Renal cortex interstitium (tissue), 11 donors: Measurements from ENCODE around the gene CA9. TPM values are rescaled to one million over a fixed set of nuclear protein-coding genes. Genes with fewer than 3 reads are reported as not detected.

Experiments used
- DNase-seq, 11 donors: peaks; one replicate each; pipeline ENCODE4 v3.0.0-alpha.2; 2013; ENCODE audit warnings: low read depth in 9 of 11, low spot score in 4 of 11; ENCODE audit errors: extremely low read depth in 1 of 11
- polyA plus RNA-seq, 3 donors: library from polyadenylated mRNA; unstranded; fragments of 120-200 nt; gene quantifications; one replicate each; pipeline ENCODE4 v1.2.1, GENCODE V29; 2013; ENCODE audit not compliant: insufficient read length in 3 of 3

CA9 gene
- polyA plus RNA-seq, 3 donors, result 0.85 to 1.1 (median 0.93) TPM

DNA sequence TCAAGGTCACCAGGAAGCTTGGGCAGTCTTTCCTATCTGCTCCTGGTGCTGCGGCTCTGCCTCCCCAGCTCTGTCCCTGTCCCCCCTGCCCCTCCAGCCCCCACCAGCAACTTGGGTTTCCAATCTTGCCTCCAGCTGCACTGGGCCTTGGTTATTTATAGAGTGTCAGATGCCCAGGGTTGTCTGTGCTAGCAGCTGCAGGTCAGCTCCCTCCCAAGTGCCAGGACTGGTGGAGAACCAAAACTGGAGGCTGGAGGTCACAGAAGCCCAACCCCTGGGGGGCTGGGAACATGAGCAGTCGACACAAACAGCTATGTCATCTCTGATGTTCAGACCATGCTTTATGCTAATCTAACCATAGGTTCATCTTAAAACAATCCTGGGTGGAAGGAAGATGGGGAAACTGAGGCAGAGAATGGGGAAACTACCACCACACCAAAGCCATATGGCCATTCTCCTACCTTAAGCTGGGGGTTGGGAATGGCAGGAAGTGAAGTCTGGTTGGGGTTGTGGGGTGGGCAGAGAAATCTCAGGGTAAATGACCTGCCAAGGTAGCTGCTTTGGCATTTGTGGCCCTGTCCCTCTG, 14.3 kb downstream of the CA9 start:
- DNase-seq, result no peak

DNA sequence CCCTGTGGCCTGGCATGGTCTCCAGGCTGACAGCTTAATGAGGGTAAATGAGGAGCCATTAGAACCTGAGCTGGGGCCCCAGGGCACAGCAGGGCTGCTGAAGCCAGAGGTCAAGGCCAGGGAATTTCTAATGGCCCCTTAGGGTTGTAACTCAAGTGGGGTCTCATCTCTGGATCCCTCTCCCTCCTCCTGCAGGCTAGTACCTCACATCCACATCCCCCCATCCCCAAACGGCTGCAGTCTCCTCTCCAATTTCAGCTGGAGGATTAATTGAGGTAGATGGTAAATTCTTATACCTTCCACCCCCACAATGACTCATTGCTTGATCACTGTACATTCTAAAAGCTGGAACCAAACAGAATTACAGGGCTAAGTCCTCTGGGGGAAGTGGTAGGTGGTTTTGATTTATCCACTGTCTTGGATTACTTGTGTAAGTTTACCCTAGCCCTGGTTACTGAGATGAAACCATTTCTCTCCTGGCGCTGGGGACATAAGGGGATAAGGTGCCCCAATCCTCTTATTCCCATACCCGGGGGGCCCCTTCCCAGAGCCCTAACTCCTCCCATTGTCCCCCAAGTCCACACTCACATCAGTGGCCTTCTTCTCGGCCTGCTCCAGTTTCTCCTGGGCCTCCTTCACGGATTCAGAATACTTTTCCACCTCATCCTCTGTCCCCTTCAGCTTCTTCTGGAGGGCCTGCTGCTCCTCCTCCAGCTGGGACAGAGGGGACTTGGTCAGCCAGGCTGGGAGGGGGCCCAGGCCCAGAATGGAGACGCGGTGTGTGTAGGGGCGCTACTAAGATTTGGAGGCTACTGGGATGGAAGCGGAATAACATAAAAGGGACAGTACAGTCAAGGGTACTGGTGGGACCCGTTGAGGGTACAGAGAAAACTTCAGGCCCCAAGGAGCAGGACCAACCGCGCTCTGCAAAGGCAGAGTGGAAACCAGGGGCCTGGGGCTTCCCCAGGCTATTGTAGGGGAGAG, 15.1 kb downstream of the CA9 start:
- no peak for DNase-seq

- DNase-seq, result peak in 5 of 11 donors; percentile 27 to 73 (median 52)
Observed at GRCh38 chr9:35689542-35690293, 16.0 kb downstream of the CA9 start, which contains the start of gene TPM2. TPM2 (minus strand) TSS chr9:35689925; CDS start chr9:35689817, 108 bp downstream.

DNA sequence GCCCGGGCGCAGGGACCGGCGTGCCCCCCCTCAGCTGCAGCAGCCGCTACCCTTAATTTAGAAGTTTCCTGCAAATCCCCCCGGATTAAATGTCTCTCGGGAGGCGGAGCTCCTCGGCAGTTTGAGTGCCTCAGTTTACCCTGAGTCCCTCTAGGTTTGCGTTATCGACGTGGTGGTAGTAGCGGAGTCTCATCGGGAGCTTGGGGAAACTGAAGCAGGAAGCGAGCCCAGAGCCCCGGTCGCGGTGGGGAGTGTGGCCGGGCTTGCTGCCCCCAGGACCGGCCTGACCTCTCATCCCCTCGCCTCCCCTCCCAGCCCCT, 16.5 kb downstream of the CA9 start:
- DNase-seq, result no peak

GRCh38 chr9:35690614-35691333, 17.0 kb downstream of the CA9 start:
- DNase-seq, result peak in 6 of 11 donors; percentile 39 to 67 (median 64)

GRCh38 chr9:35691334-35691650, 17.6 kb downstream of the CA9 start:
- no peak for DNase-seq

- DNase-seq, result no peak
Observed at GRCh38 chr9:35691757-35692301, 18.1 kb downstream of the CA9 start.

GRCh38 chr9:35695943-35696401, 22.2 kb downstream of the CA9 start:
- DNase-seq, result no peak

GRCh38 chr9:35696520-35697215, 22.9 kb downstream of the CA9 start:
- DNase-seq, result peak in 1 of 11 donors; percentile 20

- no peak for DNase-seq
Observed at GRCh38 chr9:35697486-35697885, 23.8 kb downstream of the CA9 start.

DNA sequence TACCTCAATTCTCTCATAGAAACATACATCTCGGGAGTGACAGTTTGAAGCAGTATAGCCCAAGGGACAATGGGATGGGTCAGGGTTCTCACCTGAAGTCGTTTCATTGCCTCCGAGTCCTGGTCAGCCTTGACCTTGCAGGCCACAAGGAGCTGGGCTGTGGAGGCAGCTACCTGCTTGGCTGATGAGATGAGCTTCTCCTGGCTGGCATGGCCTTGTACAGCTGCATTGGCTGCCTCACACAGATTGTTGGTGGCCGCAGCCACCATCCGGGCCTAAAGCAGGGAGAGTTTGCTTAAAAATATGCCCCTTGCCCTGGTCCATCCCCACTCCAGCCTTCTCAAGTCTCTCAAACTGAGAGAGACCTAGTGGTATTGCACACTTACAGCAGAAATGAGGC, 24.5 kb downstream of the CA9 start:
- no peak for DNase-seq

DNA sequence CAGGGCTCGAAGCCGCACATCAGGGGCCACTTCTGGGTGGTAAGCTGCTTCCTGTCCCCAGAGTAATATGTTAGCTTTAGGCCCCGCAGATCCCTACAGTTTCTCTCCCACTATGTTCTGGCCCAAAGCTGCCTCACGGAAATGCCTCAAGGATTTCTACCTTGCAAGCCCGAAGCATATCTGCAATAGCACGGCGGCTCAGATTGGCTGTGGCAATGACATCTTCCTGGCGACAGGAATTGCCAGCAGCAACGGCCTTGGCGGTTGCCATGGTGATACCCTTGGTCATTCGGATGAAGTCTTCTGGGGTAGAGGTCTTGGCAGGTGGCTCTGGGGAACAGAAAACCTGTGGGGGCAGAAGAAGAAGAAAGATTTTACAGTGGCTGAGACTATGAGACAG, 26.3 kb downstream of the CA9 start:
- no peak for DNase-seq

DNA sequence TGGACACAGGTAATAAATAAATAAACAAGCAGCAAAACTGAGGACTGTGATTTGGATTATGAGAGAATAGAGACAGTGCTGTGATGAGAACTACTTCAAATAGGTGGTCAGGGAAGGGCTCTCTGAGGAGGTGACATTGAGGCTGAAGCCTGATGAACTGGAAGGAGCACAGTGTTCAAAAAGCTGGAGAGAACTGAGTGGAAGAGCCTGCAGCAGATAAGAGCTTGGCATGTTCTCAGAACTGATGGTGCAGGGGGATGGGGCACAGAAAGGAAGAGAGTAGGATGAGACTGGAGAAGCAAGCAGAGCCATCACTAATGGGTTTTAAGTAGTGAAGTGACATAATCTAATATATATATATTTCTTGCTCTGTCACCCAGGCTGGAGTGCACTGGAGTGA, 27.2 kb downstream of the CA9 start:
- no peak for DNase-seq

DNA sequence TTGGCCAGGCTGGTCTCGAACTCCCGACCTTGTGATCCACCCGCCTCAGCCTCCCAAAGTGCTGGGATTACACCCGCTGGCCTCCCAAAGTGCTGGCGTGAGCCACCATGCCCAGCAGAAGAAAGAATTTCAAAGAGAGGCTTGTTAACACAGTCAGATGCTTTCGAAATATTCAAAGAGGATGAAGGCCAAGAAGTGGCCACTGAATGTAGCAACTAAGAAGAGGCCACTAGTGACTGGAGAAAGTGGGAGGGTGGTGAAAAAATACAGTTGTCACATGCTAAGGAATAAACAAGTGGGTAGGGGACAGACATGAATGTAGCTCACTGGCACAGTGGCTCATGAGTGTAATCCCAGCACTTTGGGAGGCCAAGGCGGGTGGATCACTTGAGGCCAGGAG, 29.0 kb downstream of the CA9 start:
- no peak for DNase-seq

- DNase-seq, result no peak
Observed at GRCh38 chr9:35703906-35704672, 30.4 kb downstream of the CA9 start.

GRCh38 chr9:35705372-35705771, 31.6 kb downstream of the CA9 start:
- DNase-seq, result no peak

DNA sequence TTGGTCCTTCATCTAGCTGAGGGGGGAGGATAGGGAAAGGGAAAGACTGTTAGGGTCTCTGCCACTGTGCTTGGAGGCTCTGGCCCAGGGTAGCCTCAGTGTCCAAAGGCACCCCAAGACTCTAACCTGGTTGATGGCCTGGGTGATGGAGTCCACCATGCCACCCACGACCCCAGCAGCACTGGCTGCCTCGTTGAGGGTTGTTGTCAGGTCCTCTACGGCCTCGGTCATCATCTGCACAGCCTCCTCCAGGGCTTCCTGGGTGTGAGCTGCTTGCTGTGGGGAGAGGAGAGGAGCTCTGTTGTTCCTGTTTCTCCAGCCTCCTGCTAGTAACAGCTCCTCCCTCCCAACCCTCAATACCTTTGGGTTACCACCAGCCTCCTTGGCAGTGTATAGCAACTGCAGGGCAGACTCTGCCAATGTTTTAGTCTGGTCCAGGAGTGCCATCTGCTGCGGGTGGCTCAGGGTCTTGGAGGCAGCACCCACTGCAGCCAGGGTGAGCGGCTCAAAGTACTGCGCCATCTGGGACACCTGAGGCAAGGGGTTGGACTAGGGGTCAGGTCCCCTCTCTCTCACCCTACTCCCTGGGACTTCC, 32.2 kb downstream of the CA9 start:
- no peak for DNase-seq
